Kidney epithelial cell (primary cell): ENCODE results near the gene TMEM219. TPM values are rescaled to one million over a fixed set of nuclear protein-coding genes. Genes with fewer than 3 reads are reported as not detected.

Experiments used
- DNase-seq: peaks from one replicate; pipeline ENCODE4 v3.0.0-alpha.2; 2010; ENCODE audit warnings: low read depth
- H3K27me3 ChIP-seq: 2 replicates; pipeline ENCODE4 v1.6.0; 2011; ENCODE audit warnings: low read length; ENCODE audit not compliant: control insufficient read depth, insufficient read depth
- H3K36me3 ChIP-seq: 2 replicates; pipeline ENCODE4 v1.5.1; 2011; ENCODE audit warnings: low read length; ENCODE audit not compliant: control insufficient read depth, insufficient read depth
- H3K4me3 ChIP-seq: 2 replicates; pipeline ENCODE4 v1.5.1; 2011; ENCODE audit warnings: low read depth, mild to moderate bottlenecking, control low read depth, low read length
- CTCF ChIP-seq: IDR thresholded peaks from 2 replicates; pipeline ENCODE4 v1.5.1; 2011; ENCODE audit warnings: mild to moderate bottlenecking, moderate library complexity, low read length, control low read depth, inconsistent platforms; ENCODE audit not compliant: insufficient read depth, poor library complexity, severe bottlenecking
- total RNA-seq: library from RNA; depleted of rRNA; stranded (reverse); fragments of >200 nt; gene quantifications from 2 replicates; pipeline ENCODE4 v1.2.3, GENCODE V29; 2015

The TMEM219 gene
- total RNA-seq, 1 donor from 2014 or later: 175 TPM

GRCh38 chr16:30004811-30005242 lies 42.9 kb downstream of the TMEM219 start:
- no peak for DNase-seq
- no peak for TF ChIP-seq CTCF
- H3K36me3 ChIP-seq: peaks cover 1% of the 10 kb centered on the region

GRCh38 chr16:30005341-30006094 lies 43.6 kb downstream of the TMEM219 start:
- peaks cover 16% of the 10 kb centered on the region for H3K27me3 ChIP-seq
- H3K36me3 ChIP-seq: peaks cover 1% of the 10 kb centered on the region
- DNase-seq: no peak
- TF ChIP-seq CTCF: peak; percentile 83
- H3K4me3 ChIP-seq: no peak overlapping the region

More at GRCh38 chr16:30004811-30005242, 42.9 kb downstream of the TMEM219 start:
- Histone ChIP-seq H3K4me3 (no peak overlapping the region), H3K27me3 (peaks cover 9% of the 10 kb centered on the region)

GRCh38 chr16:30006095-30006473 lies 44.2 kb downstream of the TMEM219 start:
- no peak overlapping the region for H3K4me3 ChIP-seq
- peaks cover 21% of the 10 kb centered on the region for H3K27me3 ChIP-seq
- no peak for TF ChIP-seq CTCF
- peaks cover 1% of the 10 kb centered on the region for H3K36me3 ChIP-seq
- no peak for DNase-seq

GRCh38 chr16:30006659-30007377 lies 44.9 kb downstream of the TMEM219 start:
- Histone ChIP-seq H3K36me3 (peaks cover 1% of the 10 kb centered on the region), H3K27me3 (peaks cover 28% of the 10 kb centered on the region), H3K4me3 (no peak overlapping the region)
- no peak for TF ChIP-seq CTCF
- DNase-seq: no peak

- peaks cover 1% of the 10 kb centered on the region for H3K36me3 ChIP-seq
- no peak overlapping the region for H3K4me3 ChIP-seq
- no peak for DNase-seq
- H3K27me3 ChIP-seq: peaks cover 32% of the 10 kb centered on the region
- TF ChIP-seq CTCF: no peak
Observed at GRCh38 chr16:30007378-30007895, 45.6 kb downstream of the TMEM219 start.
